HK-2 (cell line): ENCODE data around the gene OR10R2.
"Not testable (repeated sequence)": the region's sequence is repeated elsewhere in the genome, so short reads cannot be mapped to it uniquely, and the experiment has no call there.

Source experiments
- DNase-seq: peaks from one replicate; pipeline ENCODE4 v3.0.0-alpha.2; 2018; ENCODE audit not compliant: unreplicated experiment

Gene OR10R2, protein sequence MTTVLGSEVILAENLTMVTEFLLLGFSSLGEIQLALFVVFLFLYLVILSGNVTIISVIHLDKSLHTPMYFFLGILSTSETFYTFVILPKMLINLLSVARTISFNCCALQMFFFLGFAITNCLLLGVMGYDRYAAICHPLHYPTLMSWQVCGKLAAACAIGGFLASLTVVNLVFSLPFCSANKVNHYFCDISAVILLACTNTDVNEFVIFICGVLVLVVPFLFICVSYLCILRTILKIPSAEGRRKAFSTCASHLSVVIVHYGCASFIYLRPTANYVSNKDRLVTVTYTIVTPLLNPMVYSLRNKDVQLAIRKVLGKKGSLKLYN

DNA sequence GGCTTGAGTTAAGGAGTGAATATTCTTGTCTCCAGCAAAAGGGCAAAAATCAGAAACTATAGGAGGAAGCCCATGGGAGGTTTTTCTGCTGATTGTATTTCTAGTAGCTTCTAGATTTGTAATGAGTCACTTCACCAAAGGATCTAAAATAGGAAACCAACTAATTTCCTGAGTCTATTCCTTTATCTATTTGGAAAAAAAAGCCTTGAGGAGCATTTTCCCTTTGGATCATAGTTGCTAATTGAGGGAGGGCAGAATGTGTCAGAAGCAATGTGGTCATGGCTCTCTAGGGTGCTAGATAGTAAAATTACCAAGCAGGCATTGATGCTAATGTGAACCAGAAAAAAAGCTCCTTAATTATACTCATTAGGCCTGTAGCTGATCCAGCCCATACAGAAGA, at the start of gene OR10R2:
Gene OR10R2, plus strand, starts transcription at position 301 of the 400 bp plus-strand sequence. CDS start 106 bp downstream, outside the sequence.
- DNase-seq = no peak

- DNase-seq = no peak
Measured at GRCh38 chr1:158425027-158425426, 47.0 kb upstream of the OR10R2 start.

DNA sequence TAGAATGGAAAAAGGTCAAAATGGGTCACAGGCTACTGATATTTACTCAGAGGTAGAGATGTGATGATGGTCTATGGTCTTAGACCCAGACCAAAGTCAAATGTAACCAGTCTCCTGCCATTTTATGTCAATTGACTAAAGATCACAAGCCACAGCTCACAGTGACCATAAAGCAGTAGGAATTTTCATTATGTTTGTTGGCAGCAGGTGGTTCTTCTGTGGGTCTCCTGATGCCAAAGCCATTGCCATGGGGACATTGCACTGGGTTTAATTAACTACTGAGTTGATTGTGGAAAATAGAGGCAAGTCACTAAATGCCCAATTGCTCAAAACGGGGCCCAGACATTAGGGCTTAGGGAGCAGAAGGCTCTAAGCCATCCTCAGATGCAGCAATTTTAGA, 45.9 kb upstream of the OR10R2 start, which contains the start of gene OR10K2:
Gene OR10K2, minus strand, starts transcription at position 101 of the 400 bp plus-strand sequence. CDS start 5,371 bp downstream, outside the sequence.
- DNase-seq = no peak

DNA sequence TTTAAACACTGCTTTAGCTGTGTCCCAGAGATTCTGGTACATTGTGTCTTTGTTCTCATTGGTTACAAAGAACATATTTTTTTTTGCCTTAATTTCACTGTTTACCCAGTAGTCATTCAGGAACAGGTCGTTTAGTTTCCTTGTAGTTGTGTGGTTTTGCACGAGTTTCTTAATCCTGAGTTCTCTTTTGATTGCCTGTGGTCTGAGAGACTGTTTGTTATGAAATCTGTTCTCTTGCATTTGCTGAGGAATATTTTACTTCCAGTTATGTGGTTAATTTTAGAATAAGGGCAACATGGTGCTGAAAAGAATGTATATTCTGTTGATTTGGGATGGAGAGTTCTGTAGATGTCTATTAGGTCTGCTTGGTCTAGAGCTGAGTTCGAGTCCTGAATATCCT, 41.9 kb upstream of the OR10R2 start:
- not testable (repeated sequence) for DNase-seq

DNA sequence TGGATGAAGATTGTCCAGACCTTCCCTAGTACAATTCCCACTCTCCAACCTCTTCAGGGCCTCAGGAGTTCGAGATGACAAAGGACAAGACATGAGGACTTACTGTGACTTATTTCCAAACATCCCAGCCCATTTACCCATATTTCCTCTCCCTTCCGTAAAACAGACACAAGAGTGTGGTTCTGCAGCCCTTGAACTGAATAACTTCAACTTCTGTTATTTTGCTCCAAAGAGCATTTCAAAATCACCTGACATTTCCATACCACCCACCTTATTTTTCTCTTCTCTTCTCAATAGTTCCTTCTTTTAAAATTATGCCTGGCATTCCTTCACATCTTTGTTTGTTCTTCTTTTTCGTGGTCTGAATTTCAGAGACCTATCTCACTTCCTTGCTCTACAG, 37.3 kb upstream of the OR10R2 start:
- DNase-seq = no peak

- no peak for DNase-seq
Measured at GRCh38 chr1:158445376-158445775, 26.6 kb upstream of the OR10R2 start.

- DNase-seq = no peak
Measured at GRCh38 chr1:158454537-158454936, 17.5 kb upstream of the OR10R2 start.

DNA sequence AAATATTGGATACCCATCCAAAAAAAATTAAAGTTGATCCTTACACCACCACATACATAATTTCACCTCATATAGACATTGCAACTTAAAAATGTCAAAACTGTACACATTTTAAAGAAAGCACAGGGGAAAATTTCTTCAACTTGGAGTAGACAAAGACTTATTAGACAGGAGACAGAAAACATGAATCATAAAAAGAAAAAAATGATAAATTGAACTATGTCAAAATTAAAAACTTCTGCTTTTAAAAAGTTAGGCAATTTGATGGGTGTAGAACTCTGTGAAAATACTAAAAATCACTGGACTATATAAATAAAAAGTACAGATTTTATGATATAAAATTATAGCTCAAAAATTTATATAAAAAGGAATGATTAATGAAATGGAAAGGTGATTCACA, 14.8 kb upstream of the OR10R2 start:
- DNase-seq = no peak

GRCh38 chr1:158458263-158458662, 13.8 kb upstream of the OR10R2 start:
- DNase-seq = no peak

DNA sequence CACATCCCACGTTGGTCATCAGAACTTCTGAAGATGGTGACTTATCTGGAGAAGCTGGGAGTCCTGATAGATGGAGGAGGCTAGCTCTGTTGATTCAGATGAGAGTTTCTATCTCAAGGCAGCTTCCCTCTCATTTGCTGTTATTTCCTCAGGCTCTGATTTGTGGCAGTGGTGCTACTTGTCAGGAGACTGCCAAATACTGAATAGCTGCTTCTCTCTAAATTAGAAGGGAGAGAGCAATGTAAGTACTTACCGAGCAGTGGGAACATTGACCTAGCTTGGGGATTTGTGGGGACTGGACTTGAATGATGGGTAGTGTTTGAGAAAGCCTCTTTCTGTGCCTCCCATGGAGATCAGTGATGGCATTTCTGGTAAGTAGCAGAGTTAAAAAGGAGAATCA, 10.5 kb upstream of the OR10R2 start, which contains the start of gene OR10K1:
Gene OR10K1, plus strand, starts transcription at position 301 of the 400 bp plus-strand sequence. CDS start 3,728 bp downstream, outside the sequence.
- no peak for DNase-seq

DNA sequence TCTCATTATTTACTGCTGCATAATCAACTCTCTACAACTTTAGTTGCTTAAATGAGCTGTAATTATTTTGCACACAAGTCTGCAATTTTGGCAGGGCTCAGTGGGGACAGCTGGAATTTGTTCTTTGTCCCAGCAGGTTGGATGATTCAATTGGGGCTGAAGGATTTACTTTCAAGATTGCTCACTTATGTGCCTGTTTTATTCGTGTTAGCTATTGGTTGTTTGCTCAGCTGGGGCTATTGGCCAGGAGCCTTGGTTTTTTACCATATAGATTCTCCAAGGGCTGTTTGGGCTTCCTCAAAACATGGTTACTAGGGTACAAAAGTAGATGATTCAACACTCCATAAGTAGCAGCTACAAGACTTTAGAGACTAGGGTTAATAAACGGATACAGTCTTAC, 13.4 kb downstream of the OR10R2 start:
- DNase-seq = no peak

- DNase-seq = no peak
Measured at GRCh38 chr1:158491316-158491715, 19.3 kb downstream of the OR10R2 start.

GRCh38 chr1:158493054-158493453, 21.0 kb downstream of the OR10R2 start:
- DNase-seq = no peak

DNA sequence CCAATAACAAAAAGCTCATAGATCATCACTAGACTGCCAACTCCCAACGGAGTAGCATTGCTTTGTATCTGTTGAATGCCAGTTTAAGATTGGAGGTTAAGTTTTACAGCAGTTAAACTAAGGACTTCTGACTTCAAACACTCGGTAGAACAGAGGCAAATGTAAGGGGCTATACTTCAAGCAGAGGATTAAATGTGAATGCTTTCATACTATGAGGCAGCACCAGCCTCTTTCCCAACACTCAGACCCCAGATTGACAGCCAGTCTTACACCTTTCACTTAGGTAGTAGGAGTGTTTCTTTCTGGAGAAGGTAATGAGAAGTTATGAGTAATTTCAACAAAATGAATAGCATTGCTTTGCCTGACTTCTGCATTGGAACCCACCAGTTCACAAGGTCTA, 22.8 kb downstream of the OR10R2 start:
- DNase-seq = no peak

- DNase-seq = no peak
Measured at GRCh38 chr1:158496374-158496773, 24.4 kb downstream of the OR10R2 start.

- DNase-seq = peak; percentile 5
Measured at GRCh38 chr1:158506369-158506987, 34.5 kb downstream of the OR10R2 start.

DNA sequence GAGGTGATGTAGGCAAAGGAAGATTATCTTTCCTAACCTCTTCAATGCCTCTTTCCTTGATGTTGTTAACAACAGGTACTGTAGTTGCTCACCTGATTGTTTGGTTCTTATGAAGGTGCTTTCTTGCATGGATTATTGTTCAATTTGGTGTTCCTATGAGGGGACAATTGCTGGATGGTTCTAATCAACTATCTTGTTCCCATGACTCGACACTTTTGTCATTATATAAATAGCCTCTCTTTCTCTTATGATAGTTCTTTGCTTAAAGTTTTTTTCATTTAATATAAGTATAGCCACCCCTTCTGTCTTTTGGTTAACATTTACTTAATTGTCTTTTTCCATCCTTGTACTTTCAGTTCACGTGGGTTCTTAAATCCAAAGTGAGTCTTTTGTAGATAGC, 35.5 kb downstream of the OR10R2 start:
- no peak for DNase-seq

- DNase-seq = no peak
Measured at GRCh38 chr1:158509471-158510156, 37.6 kb downstream of the OR10R2 start.

- DNase-seq = no peak
Measured at GRCh38 chr1:158516966-158517365, 44.9 kb downstream of the OR10R2 start.

GRCh38 chr1:158520021-158520420, 48.0 kb downstream of the OR10R2 start:
- no peak for DNase-seq

- no peak for DNase-seq
Measured at GRCh38 chr1:158520955-158521665, 49.1 kb downstream of the OR10R2 start.

DNA sequence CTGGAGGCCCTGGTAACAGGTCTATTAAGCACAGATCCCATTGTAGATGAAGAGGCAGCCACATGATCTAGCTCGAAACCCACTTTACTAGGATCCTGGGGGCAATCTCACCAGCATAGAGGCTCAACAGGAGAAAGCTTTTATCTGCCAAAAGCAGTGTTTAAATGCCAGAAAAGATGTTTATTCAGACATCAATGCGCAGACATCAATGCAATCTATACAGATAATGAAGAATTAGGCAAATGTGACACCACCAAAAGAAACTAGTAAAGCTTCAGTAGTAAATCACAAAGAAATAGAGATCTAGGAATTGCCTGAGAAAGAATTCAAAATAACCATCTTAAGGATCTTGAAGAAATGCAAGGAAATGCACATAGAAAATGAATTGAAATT, 49.6 kb downstream of the OR10R2 start:
- DNase-seq = no peak
